GM12891 (cell line): ENCODE data around the gene TRMT6.

Source experiments
- PAX5 ChIP-seq: IDR thresholded peaks from 2 replicates; pipeline ENCODE4 v1.6.1; 2011; ENCODE audit warnings: low read length, moderate library complexity, mild to moderate bottlenecking; ENCODE audit not compliant: insufficient read depth, severe bottlenecking
- POLR2A ChIP-seq: IDR thresholded peaks from 2 replicates; pipeline ENCODE4 v1.6.1; 2011; ENCODE audit warnings: low read depth, low read length, control low read depth
- POLR2AphosphoS5 ChIP-seq: IDR thresholded peaks from 2 replicates; pipeline ENCODE4 v1.6.1; 2011; ENCODE audit warnings: low read depth, low read length, control low read depth
- POU2F2 ChIP-seq: IDR thresholded peaks from 2 replicates; pipeline ENCODE4 v1.6.1; 2011; ENCODE audit warnings: low read depth, mild to moderate bottlenecking, control low read depth, low read length, moderate library complexity
- SPI1 ChIP-seq: IDR thresholded peaks from 2 replicates; pipeline ENCODE4 v1.6.1; 2011; ENCODE audit warnings: low read depth, low read length, control low read depth

DNA sequence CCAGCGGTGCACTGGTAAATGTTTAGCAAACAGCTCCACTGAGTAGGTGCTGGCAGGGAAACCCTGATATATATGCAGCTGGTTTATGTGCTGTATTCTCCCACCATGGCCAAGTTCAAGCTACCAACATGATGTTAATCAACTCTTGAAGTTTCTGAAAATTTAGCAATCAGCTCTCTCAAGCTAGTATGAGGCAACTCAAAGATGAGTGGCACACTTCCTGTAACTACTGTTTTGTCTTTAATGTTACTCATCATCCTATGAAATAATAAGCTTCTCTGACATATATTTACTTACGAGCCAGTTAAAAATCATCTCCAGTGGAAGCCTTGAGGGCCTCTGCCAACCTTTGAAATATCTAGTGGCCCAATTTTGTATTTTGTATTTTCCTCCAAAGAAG, 54.7 kb downstream of the TRMT6 start:
- no peak for TF ChIP-seq POU2F2
- TF ChIP-seq POLR2A = no peak
- TF ChIP-seq PAX5 = no peak
- no peak for TF ChIP-seq SPI1
- no peak for TF ChIP-seq POLR2AphosphoS5
